Right cardiac atrium (tissue), 5 donors: ENCODE results near the gene EFL1. TPM values are rescaled to one million over a fixed set of nuclear protein-coding genes. Genes with fewer than 3 reads are reported as not detected.
"Not testable (repeated sequence)": the region's sequence is repeated elsewhere in the genome, so short reads cannot be mapped to it uniquely, and the experiment has no call there.

Source experiments
- ATAC-seq, 2 donors: fragments of 200-7000 bp; cut with Tn5 transposase; one replicate each; pipeline versions ENCODE4 v1.8.0 to v1.9.1; 2020; ENCODE audit warnings: moderate library complexity in 2 of 2, mild to moderate bottlenecking in 1 of 2
- DNase-seq, 3 donors: peaks; one replicate each; pipeline ENCODE4 v3.0.0-alpha.2; 2020
- H3K27ac ChIP-seq: one replicate; pipeline ENCODE4 v1.5.1; 2013; ENCODE audit warnings: mild to moderate bottlenecking, low read length, control low read depth, moderate library complexity
- H3K27me3 ChIP-seq: one replicate; pipeline ENCODE4 v1.6.1; 2013; ENCODE audit not compliant: control insufficient read depth, insufficient read depth
- H3K4me1 ChIP-seq: one replicate; pipeline ENCODE4 v1.6.1; 2013; ENCODE audit warnings: low read length; ENCODE audit not compliant: control insufficient read depth, insufficient read depth
- H3K4me3 ChIP-seq: one replicate; pipeline ENCODE4 v1.5.1; 2013; ENCODE audit warnings: low read length, control low read depth
- H3K9me3 ChIP-seq: one replicate; pipeline ENCODE4 v1.6.1; 2013; ENCODE audit warnings: low read length; ENCODE audit not compliant: control insufficient read depth
- WGBS: extraction: QIAGEN DNeasy Blood & Tissue Kit; methylation state at CpG from one replicate; pipeline ENCODE4 v1.1.7; 2013; 5-methylcytosine and 5-hydroxymethylcytosine counted together
- intact Hi-C, 4 donors: fragments of 100-400 bp; cut with DNase I; formaldehyde crosslinking; loops; one replicate each; pipeline versions ENCODE4 v1.11.0 to v1.14.0; 2022 to 2023
- polyA plus RNA-seq: library from polyadenylated mRNA; stranded (reverse); fragments of 200-250 nt; gene quantifications from one replicate; pipeline ENCODE4 v1.2.3, GENCODE V29; 2013
- total RNA-seq, 4 donors: library from RNA; stranded (reverse); fragmentation: NEBNext Ultra II Directional; extraction: Animal tissue kit (Norgen Biotek cat#: 25700); gene quantifications; one replicate each; pipeline ENCODE4 v1.2.1, GENCODE V29; 2021
- donor health status: healthy with polysubstance abuse.
- donor health status: DM: no; HTN: yes; CAD: no.
- donor health status: DM: no; HTN: no; CAD: no.
- donor health status: DM: no; HTN: yes; CAD: no; lungs with severe emphysema.
- donor health status: DM: yes; HTN: yes; CAD: no.

The EFL1 gene
- total and polyA plus RNA-seq, 5 donors, result 5.9 to 15.4 (median 11.0) TPM

GRCh38 chr15:82281276-82281675 is 18.7 kb upstream of the EFL1 start:
- H3K27ac ChIP-seq, H3K27me3 ChIP-seq, H3K9me3 ChIP-seq, H3K4me1 ChIP-seq, DNase-seq, intact Hi-C loops, H3K4me3 ChIP-seq, ATAC-seq: not testable (repeated sequence)

- DNase-seq (no peak), ATAC-seq (no peak)
- no peaks in the 10 kb centered on the region for H3K27me3 ChIP-seq
- intact Hi-C loops, result no loop called here
- no peak overlapping the region for H3K4me3 ChIP-seq
- no peak overlapping the region for H3K27ac ChIP-seq
- no peaks in the 10 kb centered on the region for H3K4me1 ChIP-seq
- H3K9me3 ChIP-seq, result no peaks in the 10 kb centered on the region
These were observed 12.9 kb upstream of the EFL1 start for GRCh38 chr15:82275410-82275809.

- intact Hi-C loops, result no loop called here
- ATAC-seq (no peak), DNase-seq (no peak)
- Histone ChIP-seq H3K27me3 (no peaks in the 10 kb centered on the region), H3K4me3 (no peak overlapping the region), H3K9me3 (no peaks in the 10 kb centered on the region), H3K27ac (no peak overlapping the region), H3K4me1 (no peaks in the 10 kb centered on the region)
- WGBS, result 62% methylated on average over 2 of the region's 2 CpGs
These were observed 9.6 kb upstream of the EFL1 start for GRCh38 chr15:82272154-82272553.

GRCh38 chr15:82268454-82268853 is 5.9 kb upstream of the EFL1 start:
- 27% methylated on average over 2 of the region's 2 CpGs for WGBS
- H3K4me1 ChIP-seq, intact Hi-C loops, ATAC-seq, DNase-seq, H3K27me3 ChIP-seq, H3K9me3 ChIP-seq, H3K27ac ChIP-seq, H3K4me3 ChIP-seq: not testable (repeated sequence)

GRCh38 chr15:82267137-82267536 is 4.6 kb upstream of the EFL1 start:
- WGBS, result 52% methylated on average over 2 of the region's 2 CpGs
- H3K27ac ChIP-seq, H3K9me3 ChIP-seq, ATAC-seq, H3K4me1 ChIP-seq, H3K4me3 ChIP-seq, intact Hi-C loops, H3K27me3 ChIP-seq, DNase-seq: not testable (repeated sequence)

- Histone ChIP-seq H3K27ac (no peak overlapping the region), H3K4me1 (peaks cover 2% of the 10 kb centered on the region)
- 30% methylated on average over 3 of the region's 3 CpGs for WGBS
These were observed 816 bp upstream of the EFL1 start for GRCh38 chr15:82263350-82263749.

GRCh38 chr15:82261566-82262421 is 740 bp downstream of the EFL1 start:
- peak overlapping the region; percentile 78 for H3K4me3 ChIP-seq
- WGBS, result 3% methylated on average over 19 of the region's 19 CpGs
- H3K27ac ChIP-seq, H3K9me3 ChIP-seq, intact Hi-C loops, H3K27me3 ChIP-seq, H3K4me1 ChIP-seq: not testable (repeated sequence)
- DNase-seq (peak in 2 of 3 donors; percentile 21 to 37), ATAC-seq (peak; percentile 30 to 62)

More at GRCh38 chr15:82263350-82263749, 816 bp upstream of the EFL1 start:
- H3K9me3 ChIP-seq, result no peaks in the 10 kb centered on the region
- peak overlapping the region; percentile 78 for H3K4me3 ChIP-seq
- DNase-seq, result no peak
- no peak for ATAC-seq
- intact Hi-C loops, result no loop called here
- no peaks in the 10 kb centered on the region for H3K27me3 ChIP-seq

- H3K27me3 ChIP-seq, H3K4me3 ChIP-seq, ATAC-seq, H3K27ac ChIP-seq, DNase-seq, H3K9me3 ChIP-seq, H3K4me1 ChIP-seq, intact Hi-C loops: not testable (repeated sequence)
- 90% methylated on average over 3 of the region's 3 CpGs for WGBS
These were observed 14.3 kb downstream of the EFL1 start for GRCh38 chr15:82248261-82248660.

GRCh38 chr15:82245956-82246355 is 16.6 kb downstream of the EFL1 start:
- intact Hi-C loops, result not testable (repeated sequence)

GRCh38 chr15:82243644-82244043 is 18.9 kb downstream of the EFL1 start:
- ATAC-seq, H3K27me3 ChIP-seq, DNase-seq, H3K4me3 ChIP-seq, intact Hi-C loops, H3K27ac ChIP-seq, H3K9me3 ChIP-seq, H3K4me1 ChIP-seq: not testable (repeated sequence)
- WGBS, result 74% methylated on average over 3 of the region's 5 CpGs

More at GRCh38 chr15:82245956-82246355, 16.6 kb downstream of the EFL1 start:
- 93% methylated on average over 5 of the region's 5 CpGs for WGBS
- not testable (repeated sequence) for H3K4me1 ChIP-seq, DNase-seq, ATAC-seq, H3K4me3 ChIP-seq, H3K27me3 ChIP-seq, H3K27ac ChIP-seq, H3K9me3 ChIP-seq

- WGBS, result 88% methylated on average over 1 of the region's 1 CpG
- DNase-seq, H3K4me3 ChIP-seq, intact Hi-C loops, H3K4me1 ChIP-seq, H3K9me3 ChIP-seq, H3K27me3 ChIP-seq, H3K27ac ChIP-seq, ATAC-seq: not testable (repeated sequence)
These were observed 20.6 kb downstream of the EFL1 start for GRCh38 chr15:82241836-82242499.
